HepG2 (cell line): Measurements from ENCODE around the gene PLP1. TPM values are rescaled to one million over a fixed set of nuclear protein-coding genes. Genes with fewer than 3 reads are reported as not detected.
A peak's percentile ranks its signal among the peaks of the same experiment; 100 is the strongest.

Experiments
- ATAC-seq: fragments of 200-7000 bp; cut with Tn5 transposase; 3 replicates; pipeline ENCODE4 v1.9.1; 2020; ENCODE audit warnings: mild to moderate bottlenecking, moderate library complexity
- BruUV-seq: library from RNA; stranded (reverse); fragments of 400-500 nt; replicated peaks from 2 replicates; lab custom pipeline; 2021; lab: Mats Ljungman, UMichigan
- CTCF ChIA-PET: fragments of 300-600 bp; formaldehyde crosslinking; extraction: SDS; loops from one replicate; lab custom pipeline; 2021; ENCODE audit warnings: low total read pairs, inconsistent platforms, low intra/inter-chr PET ratio; lab: Yijun Ruan, JAX
- POLR2A ChIA-PET: fragments of 350-600 bp; sonication (Branson Sonifier 250); formaldehyde crosslinking; loops from one replicate; lab custom pipeline; 2020; ENCODE audit warnings: antibody characterized with exemption, inconsistent platforms; lab: Yijun Ruan, JAX
- DNase-seq: peaks from one replicate; pipeline ENCODE4 v3.0.0-alpha.2; 2015; ENCODE audit warnings: low spot score
- FAIRE-seq: peaks from 3 replicates; lab custom pipeline; 2011; peaks lifted over from hg19 to GRCh38; lab: Jason Lieb, UNC
- H2AFZ ChIP-seq: one replicate; pipeline ENCODE4 v1.6.1; 2011; ENCODE audit warnings: low read length, inconsistent platforms
- H3K27ac ChIP-seq: fragments of 300-600 bp; 3 replicates; pipeline ENCODE4 v1.8.0; 2011; ENCODE audit warnings: mixed run types, mild to moderate bottlenecking, mixed read lengths, low read length, inconsistent platforms; ENCODE audit not compliant: insufficient read depth; ENCODE audit errors: extremely low read length
- H3K27me3 ChIP-seq, 2 experiments: fragments of 200-600 bp in 1 of 2; 2 replicates in 1 of 2; 3 replicates in 1 of 2; pipeline versions ENCODE4 v1.6.0 to v1.8.0; 2011; ENCODE audit warnings: low read length in 2 of 2, mild to moderate bottlenecking in 2 of 2, moderate library complexity in 2 of 2, inconsistent platforms in 1 of 2; ENCODE audit not compliant: insufficient read depth in 2 of 2, control insufficient read depth in 1 of 2
- H3K36me3 ChIP-seq, 2 experiments: fragments of 200-600 bp in 1 of 2; replicated peaks in 1 of 2; 2 replicates in 1 of 2; 3 replicates in 1 of 2; pipeline versions ENCODE4 v1.5.1 to v1.8.0; 2011; ENCODE audit warnings: low read length in 2 of 2, inconsistent platforms in 1 of 2; ENCODE audit not compliant: insufficient read depth in 2 of 2, control insufficient read depth in 1 of 2
- H3K4me1 ChIP-seq: 2 replicates; pipeline ENCODE4 v1.5.1; 2012; ENCODE audit warnings: low read length, inconsistent platforms; ENCODE audit not compliant: insufficient read depth
- H3K4me2 ChIP-seq: 2 replicates; pipeline ENCODE4 v1.6.0; 2011; ENCODE audit warnings: low read depth, low read length, inconsistent platforms
- H3K4me3 ChIP-seq, 3 experiments: fragments of 200-600 bp in 1 of 3; sonication (generic), shearing (Covaris generic) in 1 of 3; replicated peaks in 1 of 3; 2 replicates each; pipeline ENCODE4 v1.5.1; 2011 to 2016; ENCODE audit warnings: low read length in 3 of 3, inconsistent platforms in 2 of 3, low read depth in 2 of 3, mild to moderate bottlenecking in 2 of 3, control low read depth in 1 of 3, mixed read lengths in 1 of 3; ENCODE audit not compliant: insufficient read depth in 1 of 3
- H3K79me2 ChIP-seq: one replicate; pipeline ENCODE4 v1.6.1; 2011; ENCODE audit warnings: low read length, inconsistent platforms; ENCODE audit not compliant: insufficient read depth
- H3K9ac ChIP-seq: 2 replicates; pipeline ENCODE4 v1.6.0; 2011; ENCODE audit warnings: mild to moderate bottlenecking, low read depth, low read length, inconsistent platforms; ENCODE audit not compliant: insufficient read depth
- H3K9me3 ChIP-seq: 2 replicates; pipeline ENCODE4 v1.5.1; 2012; ENCODE audit warnings: mild to moderate bottlenecking, low read length
- H4K20me1 ChIP-seq: 2 replicates; pipeline ENCODE4 v1.6.0; 2011; ENCODE audit warnings: inconsistent platforms, mild to moderate bottlenecking, low read length, moderate library complexity; ENCODE audit not compliant: insufficient read depth
- AFF4 ChIP-seq: sonication (generic); formaldehyde crosslinking; IDR thresholded peaks from 2 replicates; pipeline ENCODE4 v1.4.0; 2020; ENCODE audit warnings: missing genetic modification reagents
- CBFB ChIP-seq: sonication (generic); formaldehyde crosslinking; IDR thresholded peaks from 2 replicates; pipeline ENCODE4 v1.4.0; 2020; ENCODE audit warnings: missing genetic modification reagents
- CEBPB ChIP-seq: IDR thresholded peaks from 2 replicates; pipeline ENCODE4 v1.6.1; 2011; ENCODE audit warnings: low read depth, low read length, improper control_type of control experiment, borderline replicate concordance
- CREM ChIP-seq, 2 experiments: sonication (generic) in 1 of 2; formaldehyde crosslinking in 1 of 2; IDR thresholded peaks; 2 replicates each; pipeline versions ENCODE4 v1.4.0 to v1.6.1; 2016 to 2020; ENCODE audit warnings: antibody characterized with exemption in 1 of 2, mild to moderate bottlenecking in 1 of 2, missing genetic modification reagents in 1 of 2
- EP300 ChIP-seq, 3 experiments: sonication (generic) in 1 of 3; formaldehyde crosslinking in 1 of 3; IDR thresholded peaks; 2 replicates each; pipeline versions ENCODE4 v1.5.1 to v1.6.1; 2011 to 2020; ENCODE audit warnings: low read depth in 2 of 3, low read length in 2 of 3, borderline replicate concordance in 1 of 3, improper control_type of control experiment in 1 of 3, mild to moderate bottlenecking in 1 of 3, missing genetic modification reagents in 1 of 3, moderate library complexity in 1 of 3
- FOSL2 ChIP-seq: sonication (generic); formaldehyde crosslinking; IDR thresholded peaks from 2 replicates; pipeline ENCODE4 v1.4.0; 2020; ENCODE audit warnings: missing genetic modification reagents
- FOXP4 ChIP-seq: sonication (generic); formaldehyde crosslinking; IDR thresholded peaks from 2 replicates; pipeline ENCODE4 v1.4.0; 2020; ENCODE audit warnings: missing genetic modification reagents
- MEIS1 ChIP-seq: sonication (generic); formaldehyde crosslinking; IDR thresholded peaks from 2 replicates; pipeline ENCODE4 v1.9.0; 2021; ENCODE audit warnings: mild to moderate bottlenecking, missing genetic modification reagents, moderate library complexity, borderline replicate concordance
- NCOA2 ChIP-seq: sonication (generic); formaldehyde crosslinking; IDR thresholded peaks from 2 replicates; pipeline ENCODE4 v1.8.0; 2022; ENCODE audit warnings: inconsistent platforms
- SALL1 ChIP-seq: sonication (generic); formaldehyde crosslinking; IDR thresholded peaks from 2 replicates; pipeline ENCODE4 v1.8.0; 2022; ENCODE audit warnings: mild to moderate bottlenecking, missing genetic modification reagents
- TCF7 ChIP-seq: sonication (generic); IDR thresholded peaks from 2 replicates; pipeline ENCODE4 v1.6.1; 2016; ENCODE audit warnings: antibody characterized with exemption, low read depth
- TP53 ChIP-seq: sonication (generic); formaldehyde crosslinking; conservative IDR thresholded peaks from 2 replicates; pipeline ENCODE4 v1.4.0; 2020; ENCODE audit warnings: missing genetic modification reagents
- ZNF558 ChIP-seq: sonication (generic); formaldehyde crosslinking; IDR thresholded peaks from 2 replicates; pipeline ENCODE4 v1.9.0; 2022; ENCODE audit warnings: mild to moderate bottlenecking, missing genetic modification reagents, borderline replicate concordance
- WGBS: methylation state at CpG from one replicate; pipeline ENCODE4 v1.1.6; 2017; ENCODE audit warnings: low lambda C conversion rate; 5-methylcytosine and 5-hydroxymethylcytosine counted together
- in situ Hi-C: cut with HindIII; loops from 2 replicates; pipeline ENCODE4 v1.10.0; 2017; ENCODE audit warnings: low pct_unique_long_range_greater_than_20kb; ENCODE audit not compliant: extremely low pct_ligation_motif_present
- intact Hi-C: fragments of 100-400 bp; cut with micrococcal nuclease; formaldehyde crosslinking; loops from one replicate; pipeline ENCODE4 v1.10.0; 2022; ENCODE audit not compliant: unreplicated experiment
- polyA plus RNA-seq, 8 experiments: library from polyadenylated mRNA; depleted of rRNA in 3 of 8; stranded (reverse) in 7 of 8; unstranded in 1 of 8; fragments of >200 nt; fragmentation: Illumina TruSeq in 4 of 8; extraction: Trizol in 4 of 8; gene quantifications; 2 replicates each; pipeline versions ENCODE4 v1.2.1 to v1.2.3, GENCODE V29; 2011 to 2016; ENCODE audit warnings: low read depth in 4 of 8, missing spikeins in 1 of 8, mixed read lengths in 1 of 8; ENCODE audit not compliant: insufficient read depth in 1 of 8
- total RNA-seq, 5 experiments: library from RNA; depleted of rRNA; stranded (reverse); fragments of >200 nt; fragmentation: Illumina TruSeq; extraction: Trizol; gene quantifications; 2 replicates each; pipeline ENCODE4 v1.2.3, GENCODE V29; 2016; ENCODE audit warnings: low read depth in 1 of 5

PLP1 gene
- total and polyA plus RNA-seq, 2 of the 13 experiments (the other 11 are each of a cell fraction or from before 2014, with no cell fraction given), result 0.15 to 0.27 TPM

- TF ChIP-seq TP53, result no peak
- peak; percentile 39; the same call in 1 of the 2 replicates for TF ChIP-seq NCOA2 (CRISPR knock-in tag)
- peak; percentile 59 for TF ChIP-seq FOSL2 (CRISPR knock-in tag)
- no peak for TF ChIP-seq CBFB (CRISPR knock-in tag)
- no peak for TF ChIP-seq ZNF558 (CRISPR knock-in tag)
- no peak for TF ChIP-seq CEBPB
- TF ChIP-seq TCF7, result peak; percentile 60; the same call in 1 of the 2 replicates
- TF ChIP-seq SALL1 (CRISPR knock-in tag), result 0 out of 2 replicates have a peak, but pooled peaks have one; percentile 17
- TF ChIP-seq MEIS1 (CRISPR knock-in tag), result no peak
- TF ChIP-seq FOXP4, result 0 out of 2 replicates have a peak, but pooled peaks have one; percentile 28
- TF ChIP-seq CREM (IDR thresholded peaks at IDR 0.05), result peak; percentile 37; the same call in 1 of the 2 replicates
- no peak for TF ChIP-seq CREM (CRISPR knock-in tag; IDR thresholded peaks at IDR 0.05)
- TF ChIP-seq AFF4 (CRISPR knock-in tag), result no peak
- TF ChIP-seq EP300 (IDR thresholded peaks at IDR 0.05; ENCODE audit: low read depth in 2 of 2, low read length in 2 of 2), result peak in 1 of 2 experiments; percentile 21; a peak in 1 of 4 replicates
- peak; percentile 63; the same call in 1 of the 2 replicates for TF ChIP-seq EP300 (CRISPR knock-in tag; IDR thresholded peaks at IDR 0.05; ENCODE audit: borderline replicate concordance)
- H3K4me3 ChIP-seq, result no peak overlapping the region
- peaks cover 24% of the 10 kb centered on the region for H3K4me1 ChIP-seq
- DNase-seq (peak; percentile 68), ATAC-seq (peak; percentile 60; the same call in 2 of the 3 replicates), FAIRE-seq (no peak)
- H3K27me3 ChIP-seq, result no peaks in the 10 kb centered on the region
- H3K36me3 ChIP-seq, result no peaks in the 10 kb centered on the region
- in situ Hi-C loops, result loop anchor here (5.0 to 25.0 kb wide), 2 partner anchors 115 to 270 kb away; no protein-coding TSS in a partner anchor
- H4K20me1 ChIP-seq, result no peaks in the 10 kb centered on the region
- no peaks in the 10 kb centered on the region for H3K79me2 ChIP-seq
- CTCF ChIA-PET, result no interaction called here
- BruUV-seq, result no TSS peak
- no peak overlapping the region for H2AFZ ChIP-seq
- H3K4me2 ChIP-seq, result no peak overlapping the region
- H3K27ac ChIP-seq, result no peak overlapping the region
- no peak overlapping the region for H3K9ac ChIP-seq
- POLR2A ChIA-PET, result interaction anchor here (2.2 kb wide), 2 partner anchors 116 to 121 kb away, joined by 5 to 11 read pairs; partner anchors contain the start of gene MORF4L2
- intact Hi-C loops, result no loop called here
- H3K9me3 ChIP-seq, result no peaks in the 10 kb centered on the region
- 6% methylated on average over 3 of the region's 4 CpGs for WGBS
These were observed 30.3 kb downstream of the PLP1 start for GRCh38 chrX:103806862-103807474.
